ENCODE results near the gene PPFIBP1.
"Not testable (repeated sequence)": the region's sequence is repeated elsewhere in the genome, so short reads cannot be mapped to it uniquely, and the experiment has no call there.

PPFIBP1 gene

GRCh38 chr12:27733052-27733656, 209.1 kb downstream of the PPFIBP1 start:
- no peak for DNase-seq
- H3K27ac Mint-ChIP-seq: no peak overlapping the region
- H3K4me1 Mint-ChIP-seq: peaks cover 0 to 2% of the 10 kb centered on the region in 2 donors
- peak; percentile 42 to 55 for ATAC-seq (replicated peaks)
- no peaks in the 10 kb centered on the region for H3K9me3 Mint-ChIP-seq
- H3K4me3 Mint-ChIP-seq: no peak overlapping the region
- peaks cover 18 to 45% of the 10 kb centered on the region in 2 donors for H3K36me3 Mint-ChIP-seq
- no peaks in the 10 kb centered on the region for H3K27me3 Mint-ChIP-seq

GRCh38 chr12:27733791-27734190, 209.8 kb downstream of the PPFIBP1 start:
- peaks cover 18 to 45% of the 10 kb centered on the region in 2 donors for H3K36me3 Mint-ChIP-seq
- ATAC-seq (replicated peaks) (no peak), DNase-seq (no peak)
- H3K9me3 Mint-ChIP-seq: no peaks in the 10 kb centered on the region
- H3K27ac Mint-ChIP-seq: no peak overlapping the region
- no peak overlapping the region for H3K4me3 Mint-ChIP-seq
- peaks cover 0 to 2% of the 10 kb centered on the region in 2 donors for H3K4me1 Mint-ChIP-seq
- H3K27me3 Mint-ChIP-seq: no peaks in the 10 kb centered on the region

- not testable (repeated sequence) for DNase-seq; ATAC-seq (replicated peaks); H3K27me3 Mint-ChIP-seq; H3K27ac Mint-ChIP-seq; H3K9me3 Mint-ChIP-seq; H3K4me1 Mint-ChIP-seq; H3K4me3 Mint-ChIP-seq
- H3K36me3 Mint-ChIP-seq: peaks cover 20 to 45% of the 10 kb centered on the region in 2 donors
Observed at GRCh38 chr12:27734321-27734720, 210.3 kb downstream of the PPFIBP1 start.

- Mint-ChIP-seq H3K4me1 (no peaks in the 10 kb centered on the region), H3K36me3 (peaks cover 30 to 42% of the 10 kb centered on the region in 2 donors), H3K9me3 (no peaks in the 10 kb centered on the region), H3K27ac (no peak overlapping the region), H3K27me3 (no peaks in the 10 kb centered on the region), H3K4me3 (no peak overlapping the region)
- DNase-seq (no peak), ATAC-seq (replicated peaks) (no peak)
Observed at GRCh38 chr12:27743601-27744000, 219.6 kb downstream of the PPFIBP1 start.
